ENCODE results near the gene CHRM4.
A peak's percentile ranks its signal among the peaks of the same experiment; 100 is the strongest.

The CHRM4 gene

GRCh38 chr11:46362156-46363030, 29.2 kb downstream of the CHRM4 start:
- H3K27me3 ChIP-seq (ENCODE audit: insufficient read depth, low read length), result no peaks in the 10 kb centered on the region
- H3K4me3 ChIP-seq (ENCODE audit: low read length), result no peak overlapping the region
- H3K4me1 ChIP-seq (ENCODE audit: insufficient read depth, low read length), result peaks cover 10% of the 10 kb centered on the region; the same call in 1 of the 2 replicates
- H3K27ac ChIP-seq (ENCODE audit: low read length), result no peak overlapping the region
- H3K9me3 ChIP-seq (ENCODE audit: insufficient read depth, low read depth, low read length), result no peaks in the 10 kb centered on the region
- no peaks in the 10 kb centered on the region for H3K36me3 ChIP-seq (ENCODE audit: insufficient read depth, low read depth, low read length)
- no peak overlapping the region for H3K9ac ChIP-seq (ENCODE audit: low read depth, low read length)

- Histone ChIP-seq H3K27me3 (ENCODE audit: insufficient read depth, low read length) (no peaks in the 10 kb centered on the region), H3K9me3 (ENCODE audit: insufficient read depth, low read depth, low read length) (no peaks in the 10 kb centered on the region), H3K4me3 (ENCODE audit: low read length) (no peak overlapping the region), H3K9ac (ENCODE audit: low read depth, low read length) (peak overlapping the region; percentile 37; the same call in 1 of the 2 replicates), H3K27ac (ENCODE audit: low read length) (peak overlapping the region; percentile 0), H3K4me1 (ENCODE audit: insufficient read depth, low read length) (peaks cover 16% of the 10 kb centered on the region; the same call in 1 of the 2 replicates), H3K36me3 (ENCODE audit: insufficient read depth, low read depth, low read length) (peaks cover 1% of the 10 kb centered on the region; the same call in 1 of the 2 replicates)
Observed at GRCh38 chr11:46361283-46362155, 30.1 kb downstream of the CHRM4 start.

GRCh38 chr11:46360878-46361277, 30.7 kb downstream of the CHRM4 start:
- Histone ChIP-seq H3K4me3 (ENCODE audit: low read length) (no peak overlapping the region), H3K9ac (ENCODE audit: low read depth, low read length) (peak overlapping the region; percentile 37; the same call in 1 of the 2 replicates), H3K4me1 (ENCODE audit: insufficient read depth, low read length) (peaks cover 16% of the 10 kb centered on the region; the same call in 1 of the 2 replicates), H3K27ac (ENCODE audit: low read length) (peak overlapping the region; percentile 0), H3K9me3 (ENCODE audit: insufficient read depth, low read depth, low read length) (no peaks in the 10 kb centered on the region), H3K27me3 (ENCODE audit: insufficient read depth, low read length) (no peaks in the 10 kb centered on the region), H3K36me3 (ENCODE audit: insufficient read depth, low read depth, low read length) (peaks cover 6% of the 10 kb centered on the region; the same call in 1 of the 2 replicates)

DNA sequence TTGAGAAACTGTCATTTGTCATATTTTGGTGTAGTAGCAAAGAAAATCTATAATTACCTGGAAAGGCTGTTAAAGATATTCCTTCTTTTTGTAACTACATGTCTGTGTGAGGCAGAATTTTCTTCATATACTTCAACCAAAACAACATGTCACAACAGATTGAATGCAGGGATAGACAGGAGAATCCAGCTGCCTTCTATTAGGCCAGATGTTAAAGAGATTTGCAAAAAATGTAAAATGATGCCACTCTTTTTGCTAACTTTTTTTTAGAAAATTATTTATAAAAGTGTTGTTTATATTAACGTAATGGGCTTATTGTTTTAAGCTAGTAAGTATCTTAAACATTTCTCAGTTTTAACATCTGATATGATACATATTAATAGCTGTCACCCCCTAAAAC, 31.6 kb downstream of the CHRM4 start:
- no peak overlapping the region for H3K4me3 ChIP-seq (ENCODE audit: low read length)
- H3K9ac ChIP-seq (ENCODE audit: low read depth, low read length), result no peak overlapping the region
- H3K36me3 ChIP-seq (ENCODE audit: insufficient read depth, low read depth, low read length), result peaks cover 6% of the 10 kb centered on the region; the same call in 1 of the 2 replicates
- H3K27me3 ChIP-seq (ENCODE audit: insufficient read depth, low read length), result no peaks in the 10 kb centered on the region
- no peak overlapping the region for H3K27ac ChIP-seq (ENCODE audit: low read length)
- no peaks in the 10 kb centered on the region for H3K9me3 ChIP-seq (ENCODE audit: insufficient read depth, low read depth, low read length)
- H3K4me1 ChIP-seq (ENCODE audit: insufficient read depth, low read length), result peaks cover 16% of the 10 kb centered on the region; the same call in 1 of the 2 replicates

DNA sequence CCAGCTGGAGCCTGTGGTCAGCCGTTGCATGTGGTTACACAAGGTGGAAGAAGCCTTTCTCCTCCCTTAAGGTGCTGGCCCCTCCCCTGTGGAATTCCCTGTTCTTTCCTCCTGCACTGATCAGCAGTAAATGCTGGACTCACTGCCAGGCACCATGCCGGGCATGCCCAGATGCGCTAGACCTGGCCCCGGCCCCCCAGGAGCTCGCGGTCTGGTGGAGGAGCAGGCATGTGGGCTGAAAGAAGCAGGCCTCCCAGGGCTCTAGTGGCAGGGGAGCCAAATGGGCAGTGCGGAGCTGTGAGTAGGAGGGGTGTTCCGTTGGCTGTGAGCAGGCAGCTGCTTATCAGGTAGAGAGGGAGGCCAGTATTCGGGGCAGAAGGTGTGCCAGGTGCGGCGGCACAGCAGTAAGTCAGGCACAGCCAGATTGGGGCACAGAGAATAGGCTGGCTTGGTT, 34.1 kb downstream of the CHRM4 start:
- Histone ChIP-seq H3K4me1 (ENCODE audit: insufficient read depth, low read length) (peaks cover 16% of the 10 kb centered on the region; the same call in 1 of the 2 replicates), H3K9me3 (ENCODE audit: insufficient read depth, low read depth, low read length) (no peaks in the 10 kb centered on the region), H3K9ac (ENCODE audit: low read depth, low read length) (no peak overlapping the region), H3K4me3 (ENCODE audit: low read length) (no peak overlapping the region), H3K36me3 (ENCODE audit: insufficient read depth, low read depth, low read length) (peaks cover 17% of the 10 kb centered on the region; the same call in 1 of the 2 replicates), H3K27me3 (ENCODE audit: insufficient read depth, low read length) (no peaks in the 10 kb centered on the region), H3K27ac (ENCODE audit: low read length) (no peak overlapping the region)

- Histone ChIP-seq H3K9me3 (ENCODE audit: insufficient read depth, low read depth, low read length) (no peaks in the 10 kb centered on the region), H3K27me3 (ENCODE audit: insufficient read depth, low read length) (no peaks in the 10 kb centered on the region), H3K4me3 (ENCODE audit: low read length) (no peak overlapping the region), H3K9ac (ENCODE audit: low read depth, low read length) (no peak overlapping the region), H3K36me3 (ENCODE audit: insufficient read depth, low read depth, low read length) (peaks cover 17% of the 10 kb centered on the region; the same call in 1 of the 2 replicates), H3K4me1 (ENCODE audit: insufficient read depth, low read length) (peaks cover 17% of the 10 kb centered on the region; the same call in 1 of the 2 replicates), H3K27ac (ENCODE audit: low read length) (no peak overlapping the region)
Observed at GRCh38 chr11:46356924-46357482, 34.6 kb downstream of the CHRM4 start.

DNA sequence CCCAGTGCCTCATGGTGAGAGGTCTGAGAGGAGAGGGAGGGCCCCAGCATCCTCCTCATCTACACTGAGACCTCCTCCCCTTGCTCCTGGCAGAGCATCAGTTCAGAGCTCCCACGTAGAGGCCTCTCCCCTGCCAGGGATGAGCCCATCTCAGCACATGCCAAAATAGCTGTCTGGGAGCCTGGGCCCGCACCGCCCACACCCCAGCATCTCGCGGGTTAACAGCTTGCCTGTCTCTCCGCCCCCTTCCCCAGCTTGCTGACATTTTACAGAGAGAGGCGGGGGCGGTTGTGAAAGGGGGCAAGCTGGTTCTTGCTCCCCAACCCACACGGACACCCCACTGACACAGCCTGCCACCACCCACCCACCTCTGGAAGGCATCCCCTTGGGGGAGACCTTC, 37.9 kb downstream of the CHRM4 start:
- H3K27ac ChIP-seq (ENCODE audit: low read length), result no peak overlapping the region
- no peaks in the 10 kb centered on the region for H3K27me3 ChIP-seq (ENCODE audit: insufficient read depth, low read length)
- H3K4me3 ChIP-seq (ENCODE audit: low read length), result no peak overlapping the region
- peaks cover 17% of the 10 kb centered on the region; the same call in 1 of the 2 replicates for H3K36me3 ChIP-seq (ENCODE audit: insufficient read depth, low read depth, low read length)
- no peak overlapping the region for H3K9ac ChIP-seq (ENCODE audit: low read depth, low read length)
- H3K4me1 ChIP-seq (ENCODE audit: insufficient read depth, low read length), result peaks cover 25% of the 10 kb centered on the region
- no peaks in the 10 kb centered on the region for H3K9me3 ChIP-seq (ENCODE audit: insufficient read depth, low read depth, low read length)

DNA sequence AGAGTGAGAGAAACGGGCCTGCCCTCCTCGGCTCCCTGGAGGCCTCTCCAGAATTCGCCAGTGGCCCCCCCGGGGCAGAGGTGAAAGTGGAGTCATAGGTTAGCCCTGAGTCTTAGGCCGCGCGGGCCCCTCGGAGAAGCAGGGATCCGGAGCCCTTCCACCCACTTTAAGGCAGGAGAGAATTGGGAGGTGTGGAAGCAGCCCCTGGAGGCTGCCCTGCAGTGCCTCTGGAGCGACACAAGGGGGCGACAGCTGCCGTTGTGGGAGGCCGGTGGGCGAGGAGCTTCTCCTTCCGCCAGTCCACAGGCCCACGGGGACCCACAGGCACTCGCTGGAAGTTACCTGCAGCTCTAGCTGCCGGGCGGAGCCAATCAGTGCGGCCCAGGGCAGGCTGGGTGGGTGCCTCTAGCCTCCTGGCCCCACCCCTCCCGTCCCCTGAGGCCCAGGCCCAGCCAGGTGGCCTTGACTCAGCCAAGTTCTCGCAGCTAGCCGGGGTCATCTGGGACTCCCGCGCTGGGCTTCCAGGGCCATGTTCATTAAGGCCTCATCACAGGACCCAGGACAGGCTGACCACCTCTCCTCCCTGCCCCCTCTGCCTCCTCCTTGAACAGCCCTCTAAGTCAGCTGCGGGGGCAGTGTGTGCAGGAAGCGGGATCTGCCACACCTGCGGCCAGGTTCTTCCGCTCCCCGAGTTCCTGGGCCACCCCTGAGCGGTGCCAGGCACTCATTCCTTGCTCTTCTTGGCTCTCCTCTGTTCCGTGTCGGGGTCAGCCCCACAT, 39.3 kb downstream of the CHRM4 start:
- Histone ChIP-seq H3K27me3 (ENCODE audit: insufficient read depth, low read length) (no peaks in the 10 kb centered on the region), H3K4me1 (ENCODE audit: insufficient read depth, low read length) (peaks cover 33% of the 10 kb centered on the region), H3K4me3 (ENCODE audit: low read length) (no peak overlapping the region), H3K9ac (ENCODE audit: low read depth, low read length) (peak overlapping the region; percentile 0; the same call in 1 of the 2 replicates), H3K9me3 (ENCODE audit: insufficient read depth, low read depth, low read length) (no peaks in the 10 kb centered on the region), H3K27ac (ENCODE audit: low read length) (peak overlapping the region; percentile 18), H3K36me3 (ENCODE audit: insufficient read depth, low read depth, low read length) (peaks cover 17% of the 10 kb centered on the region; the same call in 1 of the 2 replicates)

DNA sequence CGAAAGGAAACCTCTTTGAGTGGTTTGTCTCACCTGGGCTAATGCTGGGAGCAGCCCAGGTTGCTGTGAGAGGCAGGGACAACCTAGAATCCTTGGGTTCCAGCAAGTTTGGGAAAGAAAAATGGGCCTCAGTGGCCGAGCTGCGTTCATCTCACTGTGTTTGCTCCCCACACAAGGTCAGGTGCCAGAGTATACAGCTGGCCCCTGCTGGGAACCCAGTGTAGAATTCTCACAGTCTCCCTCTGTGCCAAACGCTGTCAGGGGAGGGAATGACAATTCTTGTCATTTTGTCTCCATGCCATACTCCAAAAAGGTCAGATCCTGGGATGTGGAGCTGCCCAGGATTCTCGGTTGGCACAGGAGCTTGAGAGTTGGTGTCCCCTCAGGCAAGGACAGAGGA, 40.0 kb downstream of the CHRM4 start:
- H3K9me3 ChIP-seq (ENCODE audit: insufficient read depth, low read depth, low read length), result no peaks in the 10 kb centered on the region
- peaks cover 16% of the 10 kb centered on the region; the same call in 1 of the 2 replicates for H3K36me3 ChIP-seq (ENCODE audit: insufficient read depth, low read depth, low read length)
- no peak overlapping the region for H3K4me3 ChIP-seq (ENCODE audit: low read length)
- no peak overlapping the region; the same call in 1 of the 2 replicates for H3K9ac ChIP-seq (ENCODE audit: low read depth, low read length)
- H3K27ac ChIP-seq (ENCODE audit: low read length), result no peak overlapping the region
- H3K27me3 ChIP-seq (ENCODE audit: insufficient read depth, low read length), result peaks cover 4% of the 10 kb centered on the region
- H3K4me1 ChIP-seq (ENCODE audit: insufficient read depth, low read length), result peaks cover 32% of the 10 kb centered on the region

GRCh38 chr11:46351148-46351547, 40.4 kb downstream of the CHRM4 start:
- H3K4me1 ChIP-seq (ENCODE audit: insufficient read depth, low read length), result peaks cover 32% of the 10 kb centered on the region
- no peaks in the 10 kb centered on the region for H3K9me3 ChIP-seq (ENCODE audit: insufficient read depth, low read depth, low read length)
- peaks cover 12% of the 10 kb centered on the region; the same call in 1 of the 2 replicates for H3K36me3 ChIP-seq (ENCODE audit: insufficient read depth, low read depth, low read length)
- no peak overlapping the region for H3K9ac ChIP-seq (ENCODE audit: low read depth, low read length)
- peaks cover 9% of the 10 kb centered on the region for H3K27me3 ChIP-seq (ENCODE audit: insufficient read depth, low read length)
- H3K27ac ChIP-seq (ENCODE audit: low read length), result no peak overlapping the region
- no peak overlapping the region for H3K4me3 ChIP-seq (ENCODE audit: low read length)
